Epithelial cell of esophagus (primary cell): Measurements from ENCODE around the gene SIT1.

ENCODE experiments used
- DNase-seq: peaks from one replicate; pipeline ENCODE4 v3.0.0; 2010; ENCODE audit warnings: low read depth
- H3K4me3 ChIP-seq: 2 replicates; pipeline ENCODE4 v1.5.1; 2011; ENCODE audit warnings: mild to moderate bottlenecking, low read length, control low read depth
- CTCF ChIP-seq: IDR thresholded peaks from 2 replicates; pipeline ENCODE4 v1.5.1; 2011; ENCODE audit warnings: low read depth, mild to moderate bottlenecking, low read length, control low read depth, inconsistent platforms; ENCODE audit not compliant: insufficient read depth; ENCODE audit errors: missing control alignments

The SIT1 gene

GRCh38 chr9:35682520-35683315, 32.0 kb upstream of the SIT1 start:
- no peak overlapping the region for H3K4me3 ChIP-seq
- no peak for TF ChIP-seq CTCF
- no peak for DNase-seq

- no peak for DNase-seq
- no peak overlapping the region for H3K4me3 ChIP-seq
Observed at GRCh38 chr9:35682051-35682450, 31.3 kb upstream of the SIT1 start.

GRCh38 chr9:35681341-35682002, 30.7 kb upstream of the SIT1 start:
- no peak overlapping the region for H3K4me3 ChIP-seq
- DNase-seq, result no peak
- no peak for TF ChIP-seq CTCF

More at GRCh38 chr9:35682051-35682450, 31.3 kb upstream of the SIT1 start:
- no peak for TF ChIP-seq CTCF

GRCh38 chr9:35680331-35681105, 29.8 kb upstream of the SIT1 start:
- DNase-seq, result no peak
- H3K4me3 ChIP-seq, result no peak overlapping the region
- no peak for TF ChIP-seq CTCF

GRCh38 chr9:35679766-35680330, 29.1 kb upstream of the SIT1 start:
- no peak for TF ChIP-seq CTCF
- H3K4me3 ChIP-seq, result no peak overlapping the region
- DNase-seq, result no peak

GRCh38 chr9:35679091-35679490, 28.4 kb upstream of the SIT1 start:
- no peak for DNase-seq
- H3K4me3 ChIP-seq, result no peak overlapping the region
- TF ChIP-seq CTCF, result no peak
